Thymus (tissue), 14 donors: ENCODE data around the gene CREBZF. TPM values are rescaled to one million over a fixed set of nuclear protein-coding genes. Genes with fewer than 3 reads are reported as not detected.
A peak's percentile ranks its signal among the peaks of the same experiment; 100 is the strongest.

Experiments used
- DNase-seq, 9 donors: peaks; one replicate each; pipeline ENCODE4 v3.0.0-alpha.2; 2013; ENCODE audit warnings: low spot score in 9 of 9, low read depth in 6 of 9, missing footprints in 1 of 9
- H3K27ac ChIP-seq, 2 donors: one replicate each; pipeline ENCODE4 v1.5.1; 2013; ENCODE audit warnings: control low read depth in 1 of 2, low read depth in 1 of 2, low read length in 1 of 2, mild to moderate bottlenecking in 1 of 2, moderate library complexity in 1 of 2
- H3K27me3 ChIP-seq, 2 donors: one replicate each; pipeline ENCODE4 v1.5.1; 2013; ENCODE audit warnings: low read length in 1 of 2; ENCODE audit not compliant: control insufficient read depth in 2 of 2, insufficient read depth in 1 of 2
- H3K36me3 ChIP-seq, 2 donors: one replicate each; pipeline ENCODE4 v1.5.1; 2013; ENCODE audit warnings: low read length in 1 of 2, mild to moderate bottlenecking in 1 of 2, moderate library complexity in 1 of 2; ENCODE audit not compliant: control insufficient read depth in 2 of 2, insufficient read depth in 2 of 2
- H3K4me1 ChIP-seq, 2 donors: one replicate each; pipeline ENCODE4 v1.5.1; 2013; ENCODE audit warnings: low read length in 2 of 2; ENCODE audit not compliant: control insufficient read depth in 2 of 2, insufficient read depth in 2 of 2
- H3K4me3 ChIP-seq, 2 donors: one replicate each; pipeline ENCODE4 v1.5.1; 2013; ENCODE audit warnings: low read length in 2 of 2, control low read depth in 1 of 2, mild to moderate bottlenecking in 1 of 2
- H3K9me3 ChIP-seq, 2 donors: one replicate each; pipeline ENCODE4 v1.5.1; 2013; ENCODE audit warnings: low read length in 1 of 2, mild to moderate bottlenecking in 1 of 2; ENCODE audit not compliant: control insufficient read depth in 2 of 2, insufficient read depth in 1 of 2
- WGBS: extraction: QIAGEN DNeasy Blood & Tissue Kit; methylation state at CpG from one replicate; pipeline ENCODE4 v1.1.7; 2013; 5-methylcytosine and 5-hydroxymethylcytosine counted together
- long read RNA-seq, 10 donors: transcript quantifications; one replicate each; lab custom pipeline, GENCODE V29; 2026
- polyA plus RNA-seq: library from polyadenylated mRNA; stranded (reverse); fragments of 200-250 nt; gene quantifications from one replicate; pipeline ENCODE4 v1.2.3, GENCODE V29; 2013
- total RNA-seq: library from RNA; stranded (reverse); fragments of 120-200 nt; gene quantifications from one replicate; pipeline ENCODE4 v1.2.4, GENCODE V29; 2013
- donor health status: healthy.

CREBZF gene, protein sequence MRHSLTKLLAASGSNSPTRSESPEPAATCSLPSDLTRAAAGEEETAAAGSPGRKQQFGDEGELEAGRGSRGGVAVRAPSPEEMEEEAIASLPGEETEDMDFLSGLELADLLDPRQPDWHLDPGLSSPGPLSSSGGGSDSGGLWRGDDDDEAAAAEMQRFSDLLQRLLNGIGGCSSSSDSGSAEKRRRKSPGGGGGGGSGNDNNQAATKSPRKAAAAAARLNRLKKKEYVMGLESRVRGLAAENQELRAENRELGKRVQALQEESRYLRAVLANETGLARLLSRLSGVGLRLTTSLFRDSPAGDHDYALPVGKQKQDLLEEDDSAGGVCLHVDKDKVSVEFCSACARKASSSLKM
- total RNA-seq (44.8 TPM), polyA plus RNA-seq (51.8 TPM)
- long read RNA-seq, donor 1, full-length matches to known transcripts: 12 of 12 reads
- long read RNA-seq, donor 1, partial matches to known transcripts: 0 of 12 reads
- long read RNA-seq, donor 1, other reads (novel, unspliced or antisense): 0 of 12 reads
- long read RNA-seq, donor 2: 0 reads
- long read RNA-seq, donor 3, full-length matches to known transcripts: 137 of 167 reads
- long read RNA-seq, donor 3, partial matches to known transcripts: 30 of 167 reads
- long read RNA-seq, donor 3, other reads (novel, unspliced or antisense): 0 of 167 reads
- long read RNA-seq, donor 4, full-length matches to known transcripts: 61 of 66 reads
- long read RNA-seq, donor 4, partial matches to known transcripts: 5 of 66 reads
- long read RNA-seq, donor 4, other reads (novel, unspliced or antisense): 0 of 66 reads
- long read RNA-seq, donor 5, full-length matches to known transcripts: 115 of 141 reads
- long read RNA-seq, donor 5, partial matches to known transcripts: 26 of 141 reads
- long read RNA-seq, donor 5, other reads (novel, unspliced or antisense): 0 of 141 reads
- long read RNA-seq, donor 6, full-length matches to known transcripts: 53 of 58 reads
- long read RNA-seq, donor 6, partial matches to known transcripts: 5 of 58 reads
- long read RNA-seq, donor 6, other reads (novel, unspliced or antisense): 0 of 58 reads
- long read RNA-seq, donor 7, full-length matches to known transcripts: 62 of 67 reads
- long read RNA-seq, donor 7, partial matches to known transcripts: 5 of 67 reads
- long read RNA-seq, donor 7, other reads (novel, unspliced or antisense): 0 of 67 reads
- long read RNA-seq, donor 8, full-length matches to known transcripts: 24 of 29 reads
- long read RNA-seq, donor 8, partial matches to known transcripts: 5 of 29 reads
- long read RNA-seq, donor 8, other reads (novel, unspliced or antisense): 0 of 29 reads
- long read RNA-seq, donor 9, full-length matches to known transcripts: 48 of 53 reads
- long read RNA-seq, donor 9, partial matches to known transcripts: 5 of 53 reads
- long read RNA-seq, donor 9, other reads (novel, unspliced or antisense): 0 of 53 reads
- long read RNA-seq, donor 10, full-length matches to known transcripts: 44 of 44 reads
- long read RNA-seq, donor 10, partial matches to known transcripts: 0 of 44 reads
- long read RNA-seq, donor 10, other reads (novel, unspliced or antisense): 0 of 44 reads

DNA sequence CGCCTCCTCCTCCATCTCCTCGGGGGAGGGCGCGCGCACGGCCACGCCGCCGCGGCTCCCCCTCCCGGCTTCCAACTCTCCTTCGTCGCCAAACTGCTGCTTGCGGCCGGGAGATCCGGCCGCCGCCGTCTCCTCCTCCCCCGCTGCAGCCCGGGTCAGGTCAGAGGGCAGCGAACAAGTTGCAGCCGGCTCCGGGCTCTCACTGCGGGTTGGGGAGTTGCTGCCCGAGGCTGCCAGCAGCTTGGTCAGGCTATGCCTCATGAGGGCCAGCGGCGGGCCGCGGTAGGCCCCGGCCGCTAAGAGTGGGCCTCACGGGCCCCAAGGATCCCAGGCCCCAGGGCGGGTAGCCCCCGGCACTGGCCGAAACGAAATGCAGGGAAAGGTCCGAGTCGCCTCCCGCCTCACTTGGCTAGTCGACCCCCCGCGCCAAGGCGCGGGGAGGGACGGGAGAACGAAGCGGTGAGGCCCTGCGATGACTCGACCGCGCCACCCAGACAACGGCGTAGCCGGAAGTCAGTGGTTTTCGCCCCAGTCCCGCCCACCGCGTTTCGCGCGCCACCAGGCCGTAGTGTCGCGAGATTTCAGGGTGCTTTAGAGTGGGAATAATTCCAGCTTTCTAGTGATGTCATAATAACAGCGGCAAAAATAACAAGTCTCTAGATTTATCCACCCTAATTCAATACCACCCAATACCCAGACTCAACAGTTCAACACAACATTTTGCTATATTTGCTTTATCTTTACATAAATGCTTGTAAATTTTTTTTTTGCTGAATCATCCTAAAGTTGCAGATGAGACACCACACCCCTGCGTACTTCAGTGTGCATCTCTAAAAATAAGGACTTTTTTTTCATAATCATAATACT lies at the start of gene CREBZF:
CREBZF (minus strand) TSS at position 515 of the 867 bp plus-strand sequence; CDS start at position 261, 254 bp downstream.
- peak within 1 kb of the TSS; percentile 98 to 99 for H3K27ac ChIP-seq
- peaks cover 0 to 3% of the 10 kb centered on the region in 2 donors for H3K9me3 ChIP-seq
- no peaks in the 10 kb centered on the region for H3K27me3 ChIP-seq
- peak; percentile 82 to 95 (median 86) for DNase-seq
- peak within 1 kb of the TSS; percentile 80 to 97 for H3K4me3 ChIP-seq
- peaks cover 4 to 5% of the 10 kb centered on the region in 2 donors for H3K4me1 ChIP-seq
- WGBS: under 1% methylated on average over 67 of the region's 67 CpGs
- H3K36me3 ChIP-seq: peaks cover 0 to 16% of the 10 kb centered on the region in 2 donors

DNA sequence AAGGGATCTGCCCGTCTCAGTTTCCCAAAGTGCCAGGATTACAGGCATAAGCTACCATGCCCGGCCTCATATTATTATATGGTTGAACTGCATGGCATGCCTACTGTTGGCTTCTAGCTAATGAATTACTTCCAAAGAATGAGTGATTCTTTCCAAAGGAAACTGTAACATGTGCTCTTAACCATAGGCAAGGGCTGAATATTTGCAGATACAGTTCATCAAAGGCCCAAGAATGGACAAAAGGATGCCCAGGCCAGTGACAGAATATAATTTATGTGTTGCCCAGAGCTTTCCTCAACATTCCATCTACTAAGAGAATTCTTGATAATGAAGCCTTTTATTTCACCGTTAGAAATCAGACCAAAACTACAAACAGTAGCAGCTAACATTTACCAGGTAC lies 48.0 kb upstream of the CREBZF start:
- H3K4me1 ChIP-seq: no peaks in the 10 kb centered on the region
- H3K27me3 ChIP-seq: no peaks in the 10 kb centered on the region
- H3K27ac ChIP-seq: no peak overlapping the region
- no peaks in the 10 kb centered on the region for H3K9me3 ChIP-seq
- no peak overlapping the region for H3K4me3 ChIP-seq
- no peak for DNase-seq
- 97% methylated on average over 3 of the region's 3 CpGs for WGBS
- no peaks in the 10 kb centered on the region for H3K36me3 ChIP-seq

DNA sequence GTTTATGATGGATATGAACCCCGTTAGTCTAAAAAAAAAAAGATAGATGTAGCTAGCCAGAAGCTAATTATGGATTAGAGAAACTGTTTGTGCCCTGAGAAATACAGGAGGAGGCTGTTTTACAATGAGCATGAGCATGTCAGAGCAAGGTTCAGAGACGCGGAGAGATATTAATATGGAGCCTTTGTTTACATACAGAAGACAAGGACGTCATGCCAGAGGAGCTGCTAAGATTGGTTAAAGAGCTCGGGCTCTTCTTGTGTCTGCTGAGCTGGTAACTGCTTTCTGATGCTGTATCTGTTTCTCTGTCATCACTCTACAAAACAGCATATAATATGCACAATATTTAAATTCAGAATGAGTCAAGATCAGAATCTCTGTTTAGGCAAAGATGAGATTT lies 46.0 kb upstream of the CREBZF start:
- no peaks in the 10 kb centered on the region for H3K4me1 ChIP-seq
- H3K4me3 ChIP-seq: no peak overlapping the region
- H3K36me3 ChIP-seq: no peaks in the 10 kb centered on the region
- no peak for DNase-seq
- H3K27me3 ChIP-seq: no peaks in the 10 kb centered on the region
- 92% methylated on average over 5 of the region's 5 CpGs for WGBS
- H3K27ac ChIP-seq: no peak overlapping the region
- no peaks in the 10 kb centered on the region for H3K9me3 ChIP-seq

DNA sequence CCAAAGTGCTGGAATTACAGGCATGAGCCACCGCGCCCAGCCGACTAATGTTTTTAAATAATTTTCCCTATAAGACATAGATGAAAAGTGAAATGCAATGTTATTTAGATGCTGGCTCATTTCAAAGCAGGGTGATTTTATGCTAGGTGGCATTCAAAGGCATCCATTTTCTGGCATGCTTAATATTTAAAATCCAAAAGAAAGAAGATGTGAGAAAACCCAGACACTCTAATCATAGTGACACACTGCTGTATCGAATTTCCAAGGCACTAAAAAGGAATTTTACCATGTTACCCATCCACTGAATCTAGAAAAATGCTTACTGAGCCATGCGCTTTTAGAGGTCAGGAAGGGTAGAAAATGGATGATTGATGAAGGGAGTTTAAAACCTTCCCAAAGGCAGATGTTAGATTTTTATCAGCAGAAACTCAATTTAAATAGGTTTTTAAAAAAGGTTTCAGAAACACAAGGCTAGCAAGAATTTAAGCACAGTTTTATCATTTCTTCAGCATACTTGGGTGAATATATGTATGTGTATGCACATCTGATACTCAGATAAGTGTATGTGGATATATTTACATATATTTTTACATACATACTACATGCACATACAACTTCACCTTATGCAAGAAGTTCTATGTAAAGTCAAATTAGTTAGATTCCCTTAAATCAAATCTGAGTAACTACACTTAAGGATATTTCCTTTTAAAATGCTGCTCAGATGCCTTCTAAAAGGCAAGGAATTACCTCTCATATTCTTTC lies 45.2 kb upstream of the CREBZF start:
- Histone ChIP-seq H3K4me1 (no peaks in the 10 kb centered on the region), H3K9me3 (no peaks in the 10 kb centered on the region), H3K27me3 (no peaks in the 10 kb centered on the region), H3K4me3 (no peak overlapping the region), H3K27ac (no peak overlapping the region), H3K36me3 (no peaks in the 10 kb centered on the region)
- no peak for DNase-seq
- 92% methylated on average over 5 of the region's 5 CpGs for WGBS

DNA sequence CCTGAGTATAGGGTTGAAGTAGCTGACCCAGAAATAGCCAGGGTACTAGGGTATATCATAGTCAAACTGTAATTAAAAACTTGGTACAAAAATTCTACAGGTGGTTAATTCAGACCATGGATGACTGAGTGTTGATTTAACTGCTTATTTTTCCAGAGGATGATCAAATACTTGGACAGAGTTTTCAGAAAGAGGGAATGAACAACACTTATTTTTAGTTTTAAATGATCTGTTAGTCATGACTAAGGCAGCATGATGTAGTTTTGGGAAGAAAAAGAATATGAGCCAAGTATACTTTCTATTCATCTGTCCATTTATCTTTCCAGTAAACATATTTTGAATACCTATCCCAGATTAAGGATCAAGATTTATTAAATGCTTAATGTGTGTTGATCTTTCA lies 40.9 kb upstream of the CREBZF start:
- Histone ChIP-seq H3K9me3 (no peaks in the 10 kb centered on the region), H3K27ac (no peak overlapping the region), H3K36me3 (no peaks in the 10 kb centered on the region), H3K4me3 (no peak overlapping the region), H3K4me1 (no peaks in the 10 kb centered on the region), H3K27me3 (no peaks in the 10 kb centered on the region)
- DNase-seq: no peak

DNA sequence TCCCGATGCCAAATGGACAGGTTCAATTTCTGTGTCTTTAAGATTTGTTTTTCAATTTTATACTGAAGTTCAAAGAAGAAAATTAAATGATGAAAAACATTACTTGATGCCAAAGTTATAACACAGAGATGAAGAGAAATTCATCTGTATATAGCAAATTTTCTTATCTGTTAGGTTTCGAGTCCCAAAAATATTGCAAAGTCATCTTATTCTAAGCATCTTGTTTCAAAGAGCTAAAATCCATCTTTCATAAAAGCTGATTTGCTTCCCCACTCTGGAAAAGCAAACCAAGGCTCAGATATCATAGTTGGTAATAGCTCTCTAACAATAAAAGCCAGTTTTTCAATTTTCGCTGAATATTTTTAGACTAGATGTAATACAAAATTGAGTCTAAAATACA lies 40.0 kb upstream of the CREBZF start:
- Histone ChIP-seq H3K27ac (no peak overlapping the region), H3K4me3 (no peak overlapping the region), H3K4me1 (no peaks in the 10 kb centered on the region), H3K36me3 (no peaks in the 10 kb centered on the region), H3K27me3 (no peaks in the 10 kb centered on the region), H3K9me3 (no peaks in the 10 kb centered on the region)
- 98% methylated on average over 3 of the region's 3 CpGs for WGBS
- no peak for DNase-seq

DNA sequence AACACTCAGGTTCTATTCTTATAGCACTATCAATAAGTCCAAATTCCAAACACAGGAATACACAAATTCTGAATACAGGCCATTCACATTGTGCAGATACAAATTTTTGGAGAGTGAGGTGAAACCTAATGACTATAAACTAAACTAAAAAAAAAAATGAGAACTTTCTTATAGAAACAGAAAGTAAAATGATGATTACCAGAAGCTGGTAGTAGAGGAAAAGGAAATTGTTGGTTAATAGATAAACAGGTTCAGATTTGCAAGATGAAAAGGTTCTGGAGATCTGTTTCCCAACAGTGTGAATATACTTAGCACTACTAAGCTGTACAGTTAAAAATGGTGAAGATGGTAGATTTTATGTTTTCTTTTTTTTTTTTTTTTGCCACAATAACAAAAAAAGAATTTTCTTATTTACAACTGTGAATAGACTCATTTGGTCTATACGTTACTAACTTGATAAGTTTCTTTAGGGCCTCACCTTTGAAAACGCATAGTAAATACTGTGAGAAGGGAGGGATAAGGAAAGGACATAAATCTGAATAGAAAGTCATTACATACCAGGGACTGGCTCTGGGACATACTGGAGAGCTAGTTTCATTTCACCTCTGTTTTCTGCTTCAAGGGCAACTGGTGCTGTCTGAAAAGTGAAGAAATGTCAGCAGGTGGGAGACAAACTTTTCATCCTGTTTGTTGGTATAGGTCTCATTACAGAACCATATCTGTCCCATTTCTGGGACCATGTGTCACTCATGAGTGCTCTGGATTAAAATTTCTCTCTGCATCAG lies 35.2 kb upstream of the CREBZF start:
- Histone ChIP-seq H3K27ac (no peak overlapping the region), H3K4me3 (no peak overlapping the region), H3K27me3 (no peaks in the 10 kb centered on the region), H3K36me3 (no peaks in the 10 kb centered on the region), H3K4me1 (no peaks in the 10 kb centered on the region), H3K9me3 (no peaks in the 10 kb centered on the region)
- DNase-seq: peak in 1 of 9 donors; percentile 11
- WGBS: 74% methylated on average over 2 of the region's 2 CpGs
